HG03571 (cell line): ENCODE results near the gene ESR2.
"Not testable (repeated sequence)": the region's sequence is repeated elsewhere in the genome, so short reads cannot be mapped to it uniquely, and the experiment has no call there.

Source experiments
- ATAC-seq: cut with Tn5 transposase; IDR thresholded peaks from one replicate; pipeline ENCODE4 v1.9.1; 2021; ENCODE audit not compliant: unreplicated experiment

Gene ESR2

GRCh38 chr14:64201296-64201695, 92.9 kb downstream of the ESR2 start:
- no peak for ATAC-seq

GRCh38 chr14:64200170-64200569, 94.0 kb downstream of the ESR2 start:
- no peak for ATAC-seq

- no peak for ATAC-seq
Measured at GRCh38 chr14:64198486-64198885, 95.7 kb downstream of the ESR2 start.

GRCh38 chr14:64197996-64198395, 96.2 kb downstream of the ESR2 start:
- no peak for ATAC-seq

- ATAC-seq, result no peak
Measured at GRCh38 chr14:64196814-64197411, 97.3 kb downstream of the ESR2 start.

GRCh38 chr14:64196056-64196455, 98.1 kb downstream of the ESR2 start:
- ATAC-seq, result no peak

- ATAC-seq, result no peak
Measured at GRCh38 chr14:64195199-64195598, 99.0 kb downstream of the ESR2 start.

- ATAC-seq, result no peak
Measured at GRCh38 chr14:64194404-64194803, 99.8 kb downstream of the ESR2 start.

GRCh38 chr14:64193821-64194220, 100.3 kb downstream of the ESR2 start:
- ATAC-seq, result no peak

- no peak for ATAC-seq
Measured at GRCh38 chr14:64191756-64192155, 102.4 kb downstream of the ESR2 start.

- ATAC-seq, result no peak
Measured at GRCh38 chr14:64190974-64191502, 103.1 kb downstream of the ESR2 start.

GRCh38 chr14:64187331-64187730, 106.8 kb downstream of the ESR2 start:
- ATAC-seq, result no peak

GRCh38 chr14:64186231-64187129, 107.7 kb downstream of the ESR2 start:
- no peak for ATAC-seq

- ATAC-seq, result no peak
Measured at GRCh38 chr14:64185184-64185583, 109.0 kb downstream of the ESR2 start.

GRCh38 chr14:64184103-64184729, 110.0 kb downstream of the ESR2 start:
- no peak for ATAC-seq

- not testable (repeated sequence) for ATAC-seq
Measured at GRCh38 chr14:64182908-64183307, 111.3 kb downstream of the ESR2 start.

GRCh38 chr14:64178814-64179213, 115.4 kb downstream of the ESR2 start:
- ATAC-seq, result no peak

- ATAC-seq, result no peak
Measured at GRCh38 chr14:64176330-64176729, 117.8 kb downstream of the ESR2 start.

GRCh38 chr14:64174922-64175782, 119.0 kb downstream of the ESR2 start:
- no peak for ATAC-seq

- no peak for ATAC-seq
Measured at GRCh38 chr14:64170181-64170580, 124.0 kb downstream of the ESR2 start.

- ATAC-seq, result no peak
Measured at GRCh38 chr14:64159588-64159987, 134.6 kb downstream of the ESR2 start.
